Mesendoderm (in vitro differentiated cells): ENCODE data around the gene RALGPS1.

Experiments used
- DNase-seq: peaks from one replicate; pipeline ENCODE4 v3.0.0; 2013
- H2AK5ac ChIP-seq: 2 replicates; pipeline ENCODE4 v1.6.1; 2013; ENCODE audit warnings: low read length, inconsistent platforms
- H2BK120ac ChIP-seq: 2 replicates; pipeline ENCODE4 v1.6.1; 2013; ENCODE audit warnings: low read depth, mild to moderate bottlenecking, low read length, moderate library complexity, mixed read lengths
- H2BK15ac ChIP-seq: replicated peaks from 2 replicates; pipeline ENCODE4 v1.6.1; 2013; ENCODE audit warnings: low read depth, mild to moderate bottlenecking, moderate library complexity
- H2BK5ac ChIP-seq: 2 replicates; pipeline ENCODE4 v1.6.1; 2013; ENCODE audit warnings: low read length, inconsistent platforms
- H3K18ac ChIP-seq: 2 replicates; pipeline ENCODE4 v1.6.1; 2013; ENCODE audit warnings: mild to moderate bottlenecking, low read length, mixed read lengths
- H3K23ac ChIP-seq: one replicate; pipeline ENCODE4 v1.6.1; 2013; ENCODE audit warnings: low read length
- H3K27ac ChIP-seq: 2 replicates; pipeline ENCODE4 v1.5.1; 2013; ENCODE audit warnings: low read depth, mild to moderate bottlenecking, inconsistent platforms, low read length, moderate library complexity
- H3K27me3 ChIP-seq: 2 replicates; pipeline ENCODE4 v1.6.1; 2013; ENCODE audit warnings: low read length, control low read depth, mild to moderate bottlenecking, inconsistent platforms; ENCODE audit not compliant: insufficient read depth, poor library complexity
- H3K36me3 ChIP-seq: 2 replicates; pipeline ENCODE4 v1.6.1; 2013; ENCODE audit warnings: low read length, inconsistent platforms; ENCODE audit not compliant: control insufficient read depth, insufficient read depth
- H3K4ac ChIP-seq: one replicate; pipeline ENCODE4 v1.6.1; 2013; ENCODE audit warnings: low read depth, mild to moderate bottlenecking, low read length, moderate library complexity
- H3K4me1 ChIP-seq: 2 replicates; pipeline ENCODE4 v1.6.1; 2013; ENCODE audit warnings: low read depth, low read length, inconsistent platforms; ENCODE audit not compliant: control insufficient read depth
- H3K4me2 ChIP-seq: 2 replicates; pipeline ENCODE4 v1.6.1; 2013; ENCODE audit warnings: low read length
- H3K4me3 ChIP-seq: 2 replicates; pipeline ENCODE4 v1.5.1; 2013; ENCODE audit warnings: mild to moderate bottlenecking, low read length
- H3K56ac ChIP-seq: one replicate; pipeline ENCODE4 v1.6.1; 2013; ENCODE audit warnings: low read length
- H3K79me1 ChIP-seq: 2 replicates; pipeline ENCODE4 v1.6.1; 2013; ENCODE audit warnings: low read length, inconsistent platforms
- H3K79me2 ChIP-seq: 2 replicates; pipeline ENCODE4 v1.6.1; 2013; ENCODE audit warnings: mild to moderate bottlenecking, low read length; ENCODE audit not compliant: control insufficient read depth, insufficient read depth
- H3K9ac ChIP-seq: 2 replicates; pipeline ENCODE4 v1.6.1; 2013; ENCODE audit warnings: low read length, inconsistent platforms
- H4K5ac ChIP-seq: one replicate; pipeline ENCODE4 v1.6.1; 2013; ENCODE audit warnings: low read length
- H4K8ac ChIP-seq: one replicate; pipeline ENCODE4 v1.6.1; 2013; ENCODE audit warnings: low read depth, mild to moderate bottlenecking, control low read depth, low read length, moderate library complexity
- WGBS: extraction: QIAGEN DNeasy Blood & Tissue Kit; methylation state at CpG from one replicate; pipeline ENCODE4 v1.1.7; 2013; ENCODE audit warnings: low lambda C conversion rate, missing lambda C conversion rate; ENCODE audit not compliant: insufficient coverage; ENCODE audit errors: extremely low coverage; 5-methylcytosine and 5-hydroxymethylcytosine counted together

The RALGPS1 gene

GRCh38 chr9:127091526-127091925, 176.9 kb downstream of the RALGPS1 start:
- H4K8ac ChIP-seq, result no peak overlapping the region
- H4K5ac ChIP-seq, result no peak overlapping the region
- H3K4me1 ChIP-seq, result no peaks in the 10 kb centered on the region
- WGBS, result no CpG with 5 or more reads among the region's 13 CpGs
- H2BK5ac ChIP-seq, result no peak overlapping the region
- no peak overlapping the region for H3K56ac ChIP-seq
- no peak overlapping the region for H3K9ac ChIP-seq
- no peaks in the 10 kb centered on the region for H3K79me2 ChIP-seq
- no peak overlapping the region for H3K18ac ChIP-seq
- no peak overlapping the region for H3K4me2 ChIP-seq
- H2BK120ac ChIP-seq, result no peak overlapping the region
- H3K27ac ChIP-seq, result no peak overlapping the region
- H2AK5ac ChIP-seq, result no peak overlapping the region
- no peak for DNase-seq
- H3K4ac ChIP-seq, result no peak overlapping the region
- H3K23ac ChIP-seq, result no peak overlapping the region
- H2BK15ac ChIP-seq, result no peak overlapping the region
- H3K79me1 ChIP-seq, result no peaks in the 10 kb centered on the region
- H3K36me3 ChIP-seq, result no peaks in the 10 kb centered on the region
- no peaks in the 10 kb centered on the region for H3K27me3 ChIP-seq
- no peak overlapping the region for H3K4me3 ChIP-seq

GRCh38 chr9:127092041-127092608, 177.5 kb downstream of the RALGPS1 start:
- no peaks in the 10 kb centered on the region for H3K4me1 ChIP-seq
- H2BK5ac ChIP-seq, result no peak overlapping the region
- H3K4me2 ChIP-seq, result no peak overlapping the region
- H2BK15ac ChIP-seq, result no peak overlapping the region
- no peak overlapping the region for H2BK120ac ChIP-seq
- no peak overlapping the region for H3K4ac ChIP-seq
- H4K5ac ChIP-seq, result no peak overlapping the region
- WGBS, result no CpG with 5 or more reads among the region's 11 CpGs
- H3K36me3 ChIP-seq, result no peaks in the 10 kb centered on the region
- no peak overlapping the region for H3K23ac ChIP-seq
- no peaks in the 10 kb centered on the region for H3K27me3 ChIP-seq
- H3K4me3 ChIP-seq, result no peak overlapping the region
- no peak overlapping the region for H3K27ac ChIP-seq
- H3K9ac ChIP-seq, result no peak overlapping the region
- no peak overlapping the region for H2AK5ac ChIP-seq
- no peak overlapping the region for H4K8ac ChIP-seq
- H3K18ac ChIP-seq, result no peak overlapping the region
- no peak for DNase-seq
- H3K56ac ChIP-seq, result no peak overlapping the region
- no peaks in the 10 kb centered on the region for H3K79me1 ChIP-seq
- H3K79me2 ChIP-seq, result no peaks in the 10 kb centered on the region

- Histone ChIP-seq H3K27ac (no peak overlapping the region), H3K9ac (no peak overlapping the region), H3K23ac (no peak overlapping the region), H3K56ac (no peak overlapping the region), H3K4ac (no peak overlapping the region), H2BK5ac (no peak overlapping the region), H3K36me3 (no peaks in the 10 kb centered on the region), H2BK15ac (no peak overlapping the region), H2AK5ac (no peak overlapping the region), H3K79me2 (no peaks in the 10 kb centered on the region), H3K18ac (no peak overlapping the region), H3K4me2 (no peak overlapping the region), H3K27me3 (no peaks in the 10 kb centered on the region), H4K8ac (no peak overlapping the region), H3K4me3 (no peak overlapping the region), H2BK120ac (no peak overlapping the region), H3K79me1 (no peaks in the 10 kb centered on the region), H4K5ac (no peak overlapping the region), H3K4me1 (no peaks in the 10 kb centered on the region)
- WGBS, result no CpG with 5 or more reads among the region's 17 CpGs
- DNase-seq, result no peak
Observed at GRCh38 chr9:127093319-127094020, 178.9 kb downstream of the RALGPS1 start.

GRCh38 chr9:127095411-127095810, 180.8 kb downstream of the RALGPS1 start:
- no CpG with 5 or more reads among the region's 5 CpGs for WGBS
- Histone ChIP-seq H3K56ac (no peak overlapping the region), H2AK5ac (no peak overlapping the region), H4K5ac (no peak overlapping the region), H2BK120ac (no peak overlapping the region), H3K4me3 (no peak overlapping the region), H3K18ac (no peak overlapping the region), H4K8ac (no peak overlapping the region), H3K4ac (no peak overlapping the region), H3K27me3 (no peaks in the 10 kb centered on the region), H3K4me2 (no peak overlapping the region), H3K4me1 (no peaks in the 10 kb centered on the region), H2BK15ac (no peak overlapping the region), H3K79me1 (no peaks in the 10 kb centered on the region), H3K79me2 (no peaks in the 10 kb centered on the region), H3K9ac (no peak overlapping the region), H3K36me3 (no peaks in the 10 kb centered on the region), H3K27ac (no peak overlapping the region), H3K23ac (no peak overlapping the region), H2BK5ac (no peak overlapping the region)
- no peak for DNase-seq

- Histone ChIP-seq H3K4me3 (no peak overlapping the region), H3K4me2 (no peak overlapping the region), H3K79me1 (no peaks in the 10 kb centered on the region), H2AK5ac (no peak overlapping the region), H3K4me1 (no peaks in the 10 kb centered on the region), H3K9ac (no peak overlapping the region), H2BK120ac (no peak overlapping the region), H3K18ac (no peak overlapping the region), H4K5ac (no peak overlapping the region), H3K27me3 (no peaks in the 10 kb centered on the region), H3K79me2 (no peaks in the 10 kb centered on the region), H3K23ac (no peak overlapping the region), H2BK5ac (no peak overlapping the region), H3K27ac (no peak overlapping the region), H2BK15ac (no peak overlapping the region), H3K36me3 (no peaks in the 10 kb centered on the region), H3K56ac (no peak overlapping the region), H3K4ac (no peak overlapping the region), H4K8ac (no peak overlapping the region)
- whole genome bisulfite sequencing, result no CpG with 5 or more reads among the region's 13 CpGs
- DNase-seq, result no peak
Observed at GRCh38 chr9:127096208-127096607, 181.6 kb downstream of the RALGPS1 start.

- no peak overlapping the region for H3K23ac ChIP-seq
- no peak overlapping the region for H4K5ac ChIP-seq
- no peak overlapping the region for H2BK5ac ChIP-seq
- H3K56ac ChIP-seq, result no peak overlapping the region
- no CpG with 5 or more reads among the region's 5 CpGs for WGBS
- no peak overlapping the region for H3K4ac ChIP-seq
- no peaks in the 10 kb centered on the region for H3K79me1 ChIP-seq
- no peaks in the 10 kb centered on the region for H3K79me2 ChIP-seq
- H3K9ac ChIP-seq, result no peak overlapping the region
- H3K4me3 ChIP-seq, result no peak overlapping the region
- no peak for DNase-seq
- no peaks in the 10 kb centered on the region for H3K27me3 ChIP-seq
- H2BK120ac ChIP-seq, result no peak overlapping the region
- no peak overlapping the region for H3K27ac ChIP-seq
- H4K8ac ChIP-seq, result no peak overlapping the region
- no peak overlapping the region for H2AK5ac ChIP-seq
- no peaks in the 10 kb centered on the region for H3K4me1 ChIP-seq
- H2BK15ac ChIP-seq, result no peak overlapping the region
- no peaks in the 10 kb centered on the region for H3K36me3 ChIP-seq
- no peak overlapping the region for H3K4me2 ChIP-seq
- H3K18ac ChIP-seq, result no peak overlapping the region
Observed at GRCh38 chr9:127097683-127098082, 183.1 kb downstream of the RALGPS1 start.
